GM19467 (cell line): ENCODE results near the gene PLCB4.

Source experiments
- ATAC-seq: cut with Tn5 transposase; IDR thresholded peaks from one replicate; pipeline ENCODE4 v1.9.1; 2021; ENCODE audit warnings: mild to moderate bottlenecking, moderate library complexity; ENCODE audit not compliant: unreplicated experiment

Gene PLCB4

GRCh38 chr20:9390441-9390840, 321.6 kb downstream of the PLCB4 start:
- ATAC-seq, result no peak

GRCh38 chr20:9392892-9393857, 324.3 kb downstream of the PLCB4 start:
- no peak for ATAC-seq

GRCh38 chr20:9395971-9396370, 327.1 kb downstream of the PLCB4 start:
- no peak for ATAC-seq

- peak; percentile 90 for ATAC-seq
These were observed 329.0 kb downstream of the PLCB4 start for GRCh38 chr20:9397928-9398327.

GRCh38 chr20:9398882-9399281, 330.0 kb downstream of the PLCB4 start:
- ATAC-seq, result no peak

- no peak for ATAC-seq
These were observed 330.4 kb downstream of the PLCB4 start for GRCh38 chr20:9399322-9399721.

GRCh38 chr20:9400171-9401025, 331.5 kb downstream of the PLCB4 start:
- no peak for ATAC-seq

GRCh38 chr20:9401371-9401770, 332.5 kb downstream of the PLCB4 start:
- ATAC-seq, result no peak

GRCh38 chr20:9402141-9402540, 333.3 kb downstream of the PLCB4 start:
- ATAC-seq, result no peak

- ATAC-seq, result no peak
These were observed 333.7 kb downstream of the PLCB4 start for GRCh38 chr20:9402546-9402945.

- no peak for ATAC-seq
These were observed 334.6 kb downstream of the PLCB4 start for GRCh38 chr20:9403448-9403847.

- ATAC-seq, result peak; percentile 59
These were observed 339.0 kb downstream of the PLCB4 start for GRCh38 chr20:9407805-9408421.

- ATAC-seq, result no peak
These were observed 339.8 kb downstream of the PLCB4 start for GRCh38 chr20:9408422-9409300.

GRCh38 chr20:9409352-9409751, 340.5 kb downstream of the PLCB4 start:
- ATAC-seq, result no peak

- no peak for ATAC-seq
These were observed 341.1 kb downstream of the PLCB4 start for GRCh38 chr20:9409981-9410380.

- no peak for ATAC-seq
These were observed 342.9 kb downstream of the PLCB4 start for GRCh38 chr20:9411833-9412232.

GRCh38 chr20:9412309-9412708, 343.4 kb downstream of the PLCB4 start:
- ATAC-seq, result peak; percentile 76

GRCh38 chr20:9413001-9413400, 344.1 kb downstream of the PLCB4 start:
- no peak for ATAC-seq

- no peak for ATAC-seq
These were observed 346.5 kb downstream of the PLCB4 start for GRCh38 chr20:9415426-9415825.

- ATAC-seq, result no peak
These were observed 347.5 kb downstream of the PLCB4 start for GRCh38 chr20:9416421-9416820.
